Neural progenitor cell (in vitro differentiated cells): Measurements from ENCODE around the gene RPL18. TPM values are rescaled to one million over a fixed set of nuclear protein-coding genes. Genes with fewer than 3 reads are reported as not detected.

ENCODE experiments used
- DNase-seq: peaks from one replicate; pipeline ENCODE4 v3.0.0-alpha.2; 2016; ENCODE audit warnings: low spot score
- H2AFZ ChIP-seq: fragments of 200-600 bp; sonication (generic); replicated peaks from 2 replicates; pipeline ENCODE4 v1.6.1; 2016; ENCODE audit warnings: antibody characterized with exemption
- H3F3A ChIP-seq: fragments of 200-600 bp; sonication (generic); 2 replicates; pipeline ENCODE4 v1.6.1; 2016; ENCODE audit warnings: antibody characterized with exemption, low read depth
- H3K27ac ChIP-seq: fragments of 200-600 bp; sonication (generic); 2 replicates; pipeline ENCODE4 v1.5.1; 2016; ENCODE audit warnings: mild to moderate bottlenecking
- H3K27me3 ChIP-seq: fragments of 200-600 bp; sonication (generic); 2 replicates; pipeline ENCODE4 v1.6.1; 2016; ENCODE audit warnings: mild to moderate bottlenecking, moderate library complexity
- H3K36me3 ChIP-seq: fragments of 200-600 bp; sonication (generic); 2 replicates; pipeline ENCODE4 v1.5.1; 2016
- H3K4me1 ChIP-seq: fragments of 200-600 bp; sonication (generic); 2 replicates; pipeline ENCODE4 v1.6.1; 2016; ENCODE audit warnings: mixed run types
- H3K4me2 ChIP-seq: fragments of 200-600 bp; sonication (generic); 2 replicates; pipeline ENCODE4 v1.6.1; 2016
- H3K4me3 ChIP-seq: fragments of 200-600 bp; sonication (generic); 2 replicates; pipeline ENCODE4 v1.5.1; 2016
- H3K79me2 ChIP-seq: fragments of 200-600 bp; sonication (generic); 2 replicates; pipeline ENCODE4 v1.6.1; 2016; ENCODE audit warnings: low read depth
- H3K9ac ChIP-seq: fragments of 200-600 bp; sonication (generic); 2 replicates; pipeline ENCODE4 v1.6.1; 2016
- H3K9me3 ChIP-seq: fragments of 200-600 bp; sonication (generic); 2 replicates; pipeline ENCODE4 v1.5.1; 2016; ENCODE audit warnings: low read depth
- H4K20me1 ChIP-seq: fragments of 200-600 bp; sonication (generic); 2 replicates; pipeline ENCODE4 v1.6.1; 2016; ENCODE audit warnings: low read depth
- H3K27ac Mint-ChIP-seq: 3 replicates; pipeline ENCODE4 v1.8.0; 2021; ENCODE audit warnings: mixed read lengths
- H3K27me3 Mint-ChIP-seq: 2 replicates; pipeline ENCODE4 v1.8.0; 2022; ENCODE audit warnings: low read depth, mild to moderate bottlenecking, inconsistent platforms, moderate library complexity, mixed read lengths; ENCODE audit not compliant: insufficient read depth
- H3K36me3 Mint-ChIP-seq: 3 replicates; pipeline ENCODE4 v1.8.0; 2021; ENCODE audit warnings: mixed read lengths
- H3K4me1 Mint-ChIP-seq: 3 replicates; pipeline ENCODE4 v1.8.0; 2021; ENCODE audit warnings: mixed read lengths
- H3K4me3 Mint-ChIP-seq: 3 replicates; pipeline ENCODE4 v1.8.0; 2021; ENCODE audit warnings: mild to moderate bottlenecking, moderate library complexity, mixed read lengths
- H3K9me3 Mint-ChIP-seq: 3 replicates; pipeline ENCODE4 v1.8.0; 2020; ENCODE audit warnings: mixed read lengths
- EZH2 ChIP-seq: fragments of 200-600 bp; sonication (generic); IDR thresholded peaks from 2 replicates; pipeline ENCODE4 v1.6.1; 2017; ENCODE audit warnings: antibody characterized with exemption, mild to moderate bottlenecking, moderate library complexity
- EZH2phosphoT487 ChIP-seq: fragments of 200-600 bp; sonication (generic); IDR thresholded peaks from 2 replicates; pipeline ENCODE4 v1.6.1; 2017; ENCODE audit warnings: antibody characterized with exemption
- total RNA-seq: library from RNA; depleted of rRNA; stranded (reverse); fragments of >200 nt; gene quantifications from 2 replicates; pipeline ENCODE4 v1.2.3, GENCODE V29; 2015; ENCODE audit warnings: low replicate concordance
- TF ChIP-seq, protein P1 (sequence below): fragments of 200-600 bp; sonication (generic); IDR thresholded peaks from 2 replicates; pipeline ENCODE4 v1.5.1; 2017; ENCODE audit warnings: antibody characterized with exemption, mild to moderate bottlenecking

Gene RPL18
- 1,962 and 2,391 TPM in 2 replicates for total RNA-seq

DNA sequence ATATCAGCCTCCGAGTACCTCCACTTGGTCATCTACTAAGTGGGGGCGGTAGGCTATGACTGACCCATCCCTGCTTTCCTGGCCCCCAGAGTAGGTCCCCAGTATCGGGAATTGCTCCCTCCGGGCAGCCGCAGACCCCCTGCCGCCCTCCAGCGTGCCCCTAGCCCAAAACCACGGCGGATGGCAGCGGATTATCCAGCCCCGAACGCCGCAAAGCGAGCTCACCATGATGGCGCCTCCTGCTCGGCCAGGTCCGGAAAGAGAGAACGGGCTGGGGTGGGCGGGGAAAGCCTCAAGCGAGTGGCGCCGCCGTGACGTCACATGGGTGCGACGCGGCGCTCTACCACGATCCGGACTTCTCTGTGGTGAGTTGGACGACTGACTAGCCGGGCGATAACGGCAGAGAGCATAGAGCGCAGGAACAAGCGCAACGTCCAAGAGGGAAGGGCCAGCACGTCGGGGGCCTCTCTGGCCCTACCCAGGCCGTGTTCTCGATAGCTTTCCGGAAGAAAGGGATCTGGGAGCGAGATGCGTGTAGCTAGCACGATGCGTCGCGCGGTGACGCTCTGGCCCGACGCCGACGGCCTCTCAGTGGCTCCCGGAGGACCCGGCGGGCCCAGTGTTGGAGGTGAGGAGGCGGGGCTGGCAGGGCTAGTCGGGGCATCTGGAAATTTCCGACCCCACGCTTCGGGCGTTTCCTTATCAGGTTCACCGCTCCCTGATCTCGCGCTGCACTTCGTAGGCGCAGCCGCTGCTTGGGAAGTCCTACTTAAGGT, at the start of gene RPL18, which contains the start of gene SPHK2:
RPL18 (minus strand) TSS at position 263 of the 776 bp plus-strand sequence; CDS start at position 228, 35 bp downstream.
SPHK2 (plus strand) TSS at position 591 of the 776 bp plus-strand sequence. CDS start 1,009 bp downstream, outside the sequence.
- Histone ChIP-seq H4K20me1 (peaks cover 46% of the 10 kb centered on the region), H3K9ac (peak within 1 kb of the TSS; percentile 99), H3K27ac (peak within 1 kb of the TSS; percentile 95), H2AFZ (peak within 1 kb of the TSS; percentile 55), H3F3A (peaks cover 63% of the 10 kb centered on the region), H3K36me3 (no peaks in the 10 kb centered on the region), H3K4me2 (peak within 1 kb of the TSS; percentile 95), H3K79me2 (peaks cover 53% of the 10 kb centered on the region), H3K4me1 (peaks cover 45% of the 10 kb centered on the region), H3K4me3 (peak within 1 kb of the TSS; percentile 83), H3K9me3 (no peaks in the 10 kb centered on the region), H3K27me3 (no peaks in the 10 kb centered on the region)
- H3K27me3 Mint-ChIP-seq = peaks cover 6% of the 10 kb centered on the region
- TF ChIP-seq, protein P1, sequence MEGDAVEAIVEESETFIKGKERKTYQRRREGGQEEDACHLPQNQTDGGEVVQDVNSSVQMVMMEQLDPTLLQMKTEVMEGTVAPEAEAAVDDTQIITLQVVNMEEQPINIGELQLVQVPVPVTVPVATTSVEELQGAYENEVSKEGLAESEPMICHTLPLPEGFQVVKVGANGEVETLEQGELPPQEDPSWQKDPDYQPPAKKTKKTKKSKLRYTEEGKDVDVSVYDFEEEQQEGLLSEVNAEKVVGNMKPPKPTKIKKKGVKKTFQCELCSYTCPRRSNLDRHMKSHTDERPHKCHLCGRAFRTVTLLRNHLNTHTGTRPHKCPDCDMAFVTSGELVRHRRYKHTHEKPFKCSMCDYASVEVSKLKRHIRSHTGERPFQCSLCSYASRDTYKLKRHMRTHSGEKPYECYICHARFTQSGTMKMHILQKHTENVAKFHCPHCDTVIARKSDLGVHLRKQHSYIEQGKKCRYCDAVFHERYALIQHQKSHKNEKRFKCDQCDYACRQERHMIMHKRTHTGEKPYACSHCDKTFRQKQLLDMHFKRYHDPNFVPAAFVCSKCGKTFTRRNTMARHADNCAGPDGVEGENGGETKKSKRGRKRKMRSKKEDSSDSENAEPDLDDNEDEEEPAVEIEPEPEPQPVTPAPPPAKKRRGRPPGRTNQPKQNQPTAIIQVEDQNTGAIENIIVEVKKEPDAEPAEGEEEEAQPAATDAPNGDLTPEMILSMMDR = no peak
- TF ChIP-seq EZH2 (no peak), EZH2phosphoT487 (no peak)
- H3K36me3 Mint-ChIP-seq = peaks cover 15% of the 10 kb centered on the region
- peak; percentile 99 for DNase-seq
- peaks cover 51% of the 10 kb centered on the region for H3K4me1 Mint-ChIP-seq
- H3K9me3 Mint-ChIP-seq = no peaks in the 10 kb centered on the region
- peak within 1 kb of the TSS; percentile 98 for H3K27ac Mint-ChIP-seq
- peak within 1 kb of the TSS; percentile 98 for H3K4me3 Mint-ChIP-seq

DNA sequence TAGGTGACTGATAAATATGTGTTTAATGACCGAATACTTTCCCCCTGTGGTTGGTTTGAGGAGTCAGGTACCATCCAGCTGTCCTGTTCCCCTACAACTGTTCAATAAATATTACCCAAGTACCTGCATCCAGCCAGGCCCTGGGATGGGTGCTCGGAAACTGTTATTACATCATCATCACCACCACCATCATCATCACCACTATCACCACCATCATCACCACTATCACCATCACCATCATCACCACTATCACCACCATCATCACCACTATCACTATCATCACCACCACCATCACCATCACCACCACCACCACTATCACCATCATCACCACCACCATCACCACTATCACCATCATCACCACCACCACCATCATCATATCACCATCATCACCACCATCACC, 49.8 kb upstream of the RPL18 start:
- Histone ChIP-seq H3K4me3 (no peak overlapping the region), H2AFZ (no peak overlapping the region), H3K9ac (no peak overlapping the region), H3K27me3 (peaks cover 4% of the 10 kb centered on the region), H3F3A (peaks cover 5% of the 10 kb centered on the region), H3K9me3 (no peaks in the 10 kb centered on the region), H3K36me3 (no peaks in the 10 kb centered on the region), H4K20me1 (no peaks in the 10 kb centered on the region), H3K79me2 (no peaks in the 10 kb centered on the region), H3K4me1 (peaks cover 12% of the 10 kb centered on the region), H3K4me2 (no peak overlapping the region), H3K27ac (no peak overlapping the region)
- Mint-ChIP-seq H3K9me3 (peaks cover 6% of the 10 kb centered on the region), H3K4me3 (peak overlapping the region; percentile 41), H3K36me3 (no peaks in the 10 kb centered on the region), H3K27ac (no peak overlapping the region), H3K27me3 (peaks cover 6% of the 10 kb centered on the region), H3K4me1 (peaks cover 20% of the 10 kb centered on the region)
- TF ChIP-seq EZH2 (no peak), EZH2phosphoT487 (no peak)
- TF ChIP-seq, protein P1 = no peak
- DNase-seq = no peak

DNA sequence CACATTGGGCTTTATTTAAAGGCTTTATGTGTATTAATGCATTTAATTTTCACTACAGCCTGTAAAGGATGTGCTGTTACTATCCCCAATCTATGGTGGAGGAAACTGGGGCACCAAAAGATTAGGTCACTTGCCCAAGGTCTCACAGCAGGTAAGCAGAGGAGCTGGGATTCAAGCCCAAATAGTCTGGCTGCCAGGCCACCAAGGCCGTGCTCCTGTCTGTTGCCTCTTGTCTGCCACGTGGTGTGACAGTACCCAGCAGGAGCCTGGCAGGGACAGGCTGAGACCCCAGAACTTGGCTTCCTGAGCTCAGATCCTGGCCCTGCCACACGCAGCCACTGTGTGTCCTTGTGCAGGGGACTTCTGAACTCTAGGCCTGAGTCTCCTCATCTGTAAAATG, 49.4 kb upstream of the RPL18 start:
- no peak overlapping the region for H3K9ac ChIP-seq
- Mint-ChIP-seq H3K4me3 (no peak overlapping the region), H3K9me3 (peaks cover 6% of the 10 kb centered on the region), H3K36me3 (no peaks in the 10 kb centered on the region), H3K27ac (no peak overlapping the region), H3K4me1 (peaks cover 15% of the 10 kb centered on the region), H3K27me3 (peaks cover 4% of the 10 kb centered on the region)
- TF ChIP-seq, protein P1 = no peak
- TF ChIP-seq EZH2 (no peak), EZH2phosphoT487 (no peak)
- H3F3A ChIP-seq = peaks cover 6% of the 10 kb centered on the region
- H3K27me3 ChIP-seq = no peaks in the 10 kb centered on the region
- DNase-seq = no peak
- H4K20me1 ChIP-seq = no peaks in the 10 kb centered on the region
- peaks cover 8% of the 10 kb centered on the region for H3K4me1 ChIP-seq
- no peak overlapping the region for H3K4me3 ChIP-seq
- no peak overlapping the region for H3K27ac ChIP-seq
- no peak overlapping the region for H2AFZ ChIP-seq
- H3K9me3 ChIP-seq = no peaks in the 10 kb centered on the region
- no peaks in the 10 kb centered on the region for H3K36me3 ChIP-seq
- H3K4me2 ChIP-seq = no peak overlapping the region
- H3K79me2 ChIP-seq = no peaks in the 10 kb centered on the region
